ENCODE measurements around the gene CYP4F12. TPM values are rescaled to one million over a fixed set of nuclear protein-coding genes. Genes with fewer than 3 reads are reported as not detected.

Gene CYP4F12
- total and polyA plus RNA-seq, 2 donors (not counting 1 experiment from before 2014, with no cell fraction given), result not detected

DNA sequence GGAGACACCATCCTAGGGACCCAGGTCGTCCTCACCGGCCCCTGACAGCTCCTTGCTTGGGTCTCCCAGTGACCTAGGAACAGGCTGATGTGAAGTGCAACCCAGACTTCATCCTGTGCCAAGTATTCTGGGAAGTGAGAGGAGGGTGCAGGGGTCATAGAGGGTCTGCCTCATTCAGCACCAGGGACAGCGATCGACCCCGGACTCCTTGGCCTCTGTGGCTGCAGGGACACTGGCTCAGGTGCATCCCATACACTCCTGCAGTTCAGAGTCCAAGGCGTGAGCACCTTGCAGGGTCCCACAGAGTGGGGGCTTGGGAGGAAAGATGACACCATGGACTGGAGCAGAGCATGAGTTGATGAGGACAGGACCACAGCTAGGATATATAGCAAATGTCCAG is 44.9 kb downstream of the CYP4F12 start:
- Mint-ChIP-seq H3K27me3 (peaks cover 37% of the 10 kb centered on the region), H3K4me1 (no peaks in the 10 kb centered on the region), H3K27ac (no peak overlapping the region), H3K9me3 (ENCODE audit: insufficient read depth) (no peaks in the 10 kb centered on the region), H3K4me3 (no peak overlapping the region)
- Histone ChIP-seq H3K9ac (ENCODE audit: low read length) (no peak overlapping the region), H3K27me3 (replicated peaks in 1 of 4; ENCODE audit: control extremely low read depth in 1 of 4, control insufficient read depth in 3 of 4, insufficient read depth in 4 of 4, low read length in 3 of 4) (peaks cover 0 to 16% (median 0%) of the 10 kb centered on the region in 4 experiments), H4K20me1 (ENCODE audit: control insufficient read depth, insufficient read depth, low read length, poor library complexity, severe bottlenecking) (no peaks in the 10 kb centered on the region), H3K4me1 (ENCODE audit: control insufficient read depth in 2 of 2, insufficient read depth in 2 of 2, low read length in 2 of 2) (no peaks in the 10 kb centered on the region), H3K4me2 (replicated peaks; ENCODE audit: low read depth, low read length, poor library complexity, severe bottlenecking) (no peak overlapping the region), H3K27ac (ENCODE audit: low read length in 2 of 2) (no peak overlapping the region), H3K36me3 (replicated peaks in 1 of 2; ENCODE audit: control extremely low read depth in 1 of 2, control insufficient read depth in 1 of 2, extremely low read depth in 1 of 2, insufficient read depth in 2 of 2, low read length in 1 of 2) (no peaks in the 10 kb centered on the region), H3K9me3 (ENCODE audit: control extremely low read depth in 1 of 3, control insufficient read depth in 2 of 3, insufficient read depth in 1 of 3, low read length in 2 of 3) (peaks cover 0 to 1% (median 1%) of the 10 kb centered on the region in 3 donors), H2AFZ (ENCODE audit: insufficient read depth, low read depth, low read length, poor library complexity, severe bottlenecking) (no peak overlapping the region), H3K4me3 (ENCODE audit: control extremely low read depth in 1 of 5, extremely low read depth in 1 of 5, insufficient read depth in 1 of 5, low read depth in 2 of 5, low read length in 4 of 5) (no peak overlapping the region), H3K79me2 (ENCODE audit: control insufficient read depth, insufficient read depth, low read length) (no peaks in the 10 kb centered on the region)
- ChIA-PET CTCF (no interaction called here), POLR2A (no interaction called here)
- ATAC-seq (ENCODE audit: low read depth) (no peak), DNase-seq (no peak)
- intact Hi-C loops (cut with micrococcal nuclease), result no loop called here
- no peak for TF ChIP-seq EZH2 (IDR thresholded peaks at IDR 0.05; ENCODE audit: borderline replicate concordance, insufficient read depth, low read depth, low read length, poor library complexity, severe bottlenecking)
- TF ChIP-seq CTCF (IDR thresholded peaks at IDR 0.05), result no peak
- WGBS (ENCODE audit: insufficient coverage), result 14% methylated on average over 5 of the region's 6 CpGs

DNA sequence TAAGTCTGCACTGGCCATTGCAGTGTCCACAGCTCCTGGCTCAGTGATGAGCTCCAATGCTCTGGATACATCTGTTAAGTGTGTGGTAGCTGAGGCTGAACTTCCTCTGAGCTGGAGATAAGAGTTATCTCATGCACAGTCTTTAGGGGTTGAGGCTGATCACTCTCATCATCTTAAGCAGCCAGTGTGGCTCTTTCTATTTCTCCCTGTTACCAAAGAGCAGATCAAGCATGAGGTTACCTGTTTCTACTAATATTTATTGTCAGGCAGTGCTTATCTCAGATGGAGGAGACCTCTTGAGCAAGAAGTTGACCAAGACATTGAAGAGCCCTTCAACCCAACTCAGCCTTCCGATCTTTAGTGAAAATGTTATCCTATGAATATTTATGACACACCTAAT is 48.4 kb downstream of the CYP4F12 start:
- no peak overlapping the region for H3K27ac Mint-ChIP-seq
- Histone ChIP-seq H2AFZ (ENCODE audit: insufficient read depth, low read depth, low read length, poor library complexity, severe bottlenecking) (no peak overlapping the region), H3K9ac (ENCODE audit: low read length) (no peak overlapping the region), H3K4me1 (ENCODE audit: control insufficient read depth in 2 of 2, insufficient read depth in 2 of 2, low read length in 2 of 2) (no peaks in the 10 kb centered on the region), H3K36me3 (replicated peaks in 1 of 2; ENCODE audit: control extremely low read depth in 1 of 2, control insufficient read depth in 1 of 2, extremely low read depth in 1 of 2, insufficient read depth in 2 of 2, low read length in 1 of 2) (no peaks in the 10 kb centered on the region), H3K4me3 (ENCODE audit: control extremely low read depth in 1 of 5, extremely low read depth in 1 of 5, insufficient read depth in 1 of 5, low read depth in 2 of 5, low read length in 4 of 5) (no peak overlapping the region), H3K27me3 (replicated peaks in 1 of 4; ENCODE audit: control extremely low read depth in 1 of 4, control insufficient read depth in 3 of 4, insufficient read depth in 4 of 4, low read length in 3 of 4) (peaks cover 0 to 32% (median 2%) of the 10 kb centered on the region in 4 experiments), H3K79me2 (ENCODE audit: control insufficient read depth, insufficient read depth, low read length) (no peaks in the 10 kb centered on the region), H3K27ac (ENCODE audit: low read length in 2 of 2) (no peak overlapping the region), H3K9me3 (ENCODE audit: control extremely low read depth in 1 of 3, control insufficient read depth in 2 of 3, insufficient read depth in 1 of 3, low read length in 2 of 3) (peaks cover 0 to 5% (median 0%) of the 10 kb centered on the region in 3 donors), H4K20me1 (ENCODE audit: control insufficient read depth, insufficient read depth, low read length, poor library complexity, severe bottlenecking) (no peaks in the 10 kb centered on the region), H3K4me2 (replicated peaks; ENCODE audit: low read depth, low read length, poor library complexity, severe bottlenecking) (no peak overlapping the region)
- TF ChIP-seq CTCF (IDR thresholded peaks at IDR 0.05), result no peak
- TF ChIP-seq EZH2 (IDR thresholded peaks at IDR 0.05; ENCODE audit: borderline replicate concordance, insufficient read depth, low read depth, low read length, poor library complexity, severe bottlenecking), result no peak
- ChIA-PET POLR2A (no interaction called here), CTCF (no interaction called here)
- no peaks in the 10 kb centered on the region for H3K4me1 Mint-ChIP-seq
- intact Hi-C loops (cut with micrococcal nuclease), result no loop called here
- ATAC-seq (ENCODE audit: low read depth) (no peak), DNase-seq (no peak)
- no peak overlapping the region for H3K4me3 Mint-ChIP-seq
- no CpG with 5 or more reads among the region's 1 CpG for WGBS (ENCODE audit: insufficient coverage)
- H3K27me3 Mint-ChIP-seq, result peaks cover 47% of the 10 kb centered on the region
- peaks cover 2% of the 10 kb centered on the region for H3K9me3 Mint-ChIP-seq (ENCODE audit: insufficient read depth)
